Medulla oblongata (tissue), 1 donor: ENCODE results near the gene INPP4B.

Source experiments
- DNase-seq: peaks from one replicate; pipeline ENCODE4 v3.0.0-alpha.2; 2015; ENCODE audit errors: extremely low spot score

INPP4B gene

GRCh38 chr4:142728233-142728632 lies 117.9 kb downstream of the INPP4B start:
- no peak for DNase-seq

- no peak for DNase-seq
Measured at GRCh38 chr4:142727149-142727548, 119.0 kb downstream of the INPP4B start.

GRCh38 chr4:142725886-142726285 lies 120.2 kb downstream of the INPP4B start:
- no peak for DNase-seq

- DNase-seq: no peak
Measured at GRCh38 chr4:142721187-142721586, 124.9 kb downstream of the INPP4B start.

GRCh38 chr4:142719854-142720541 lies 126.1 kb downstream of the INPP4B start:
- peak; percentile 26 for DNase-seq

- no peak for DNase-seq
Measured at GRCh38 chr4:142718981-142719380, 127.1 kb downstream of the INPP4B start.

GRCh38 chr4:142715727-142716126 lies 130.4 kb downstream of the INPP4B start:
- no peak for DNase-seq

GRCh38 chr4:142713282-142714030 lies 132.6 kb downstream of the INPP4B start:
- DNase-seq: no peak

- no peak for DNase-seq
Measured at GRCh38 chr4:142708231-142708630, 137.9 kb downstream of the INPP4B start.

- DNase-seq: no peak
Measured at GRCh38 chr4:142707401-142707800, 138.7 kb downstream of the INPP4B start.

- DNase-seq: no peak
Measured at GRCh38 chr4:142706381-142706780, 139.7 kb downstream of the INPP4B start.

- no peak for DNase-seq
Measured at GRCh38 chr4:142705820-142706219, 140.3 kb downstream of the INPP4B start.

GRCh38 chr4:142703694-142704309 lies 142.3 kb downstream of the INPP4B start:
- no peak for DNase-seq

GRCh38 chr4:142701017-142701416 lies 145.1 kb downstream of the INPP4B start:
- DNase-seq: no peak

- no peak for DNase-seq
Measured at GRCh38 chr4:142700531-142700930, 145.6 kb downstream of the INPP4B start.

GRCh38 chr4:142698552-142698951 lies 147.5 kb downstream of the INPP4B start:
- DNase-seq: no peak

GRCh38 chr4:142697928-142698327 lies 148.2 kb downstream of the INPP4B start:
- DNase-seq: no peak

- no peak for DNase-seq
Measured at GRCh38 chr4:142697320-142697719, 148.8 kb downstream of the INPP4B start.

- DNase-seq: no peak
Measured at GRCh38 chr4:142696334-142697122, 149.6 kb downstream of the INPP4B start.

- DNase-seq: peak; percentile 16
Measured at GRCh38 chr4:142690406-142691163, 155.5 kb downstream of the INPP4B start.

- DNase-seq: no peak
Measured at GRCh38 chr4:142687547-142688275, 158.4 kb downstream of the INPP4B start.
